Activated CD4-positive, CD25-positive, alpha-beta regulatory T cell treated with anti-CD3 and anti-CD28 coated beads, Interleukin-2, amount 50 U/mL, for 72 hours (primary cell): ENCODE results near the gene ACP6.

Source experiments
- DNase-seq: peaks from one replicate; pipeline ENCODE4 v3.0.0; 2021

ACP6 gene

DNA sequence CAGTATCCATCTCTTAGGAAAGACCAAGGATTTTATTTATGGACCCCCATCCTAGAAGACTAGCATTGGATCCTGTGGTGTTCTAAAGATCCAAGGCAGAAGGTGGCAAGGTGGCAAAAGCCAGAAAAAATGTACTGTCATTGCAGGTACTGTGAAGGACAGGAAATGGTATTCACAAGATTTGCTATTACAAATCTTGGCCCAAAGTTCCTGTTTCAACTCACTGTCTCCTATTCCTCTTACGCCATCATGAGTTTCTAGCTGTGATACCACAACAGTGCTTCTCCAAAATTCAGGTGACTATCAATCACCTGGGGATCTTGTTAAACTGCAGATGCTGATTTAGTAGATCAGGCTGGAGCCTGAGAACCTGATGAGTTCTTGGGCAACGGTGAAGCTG lies 21.4 kb downstream of the ACP6 start:
- no peak for DNase-seq

DNA sequence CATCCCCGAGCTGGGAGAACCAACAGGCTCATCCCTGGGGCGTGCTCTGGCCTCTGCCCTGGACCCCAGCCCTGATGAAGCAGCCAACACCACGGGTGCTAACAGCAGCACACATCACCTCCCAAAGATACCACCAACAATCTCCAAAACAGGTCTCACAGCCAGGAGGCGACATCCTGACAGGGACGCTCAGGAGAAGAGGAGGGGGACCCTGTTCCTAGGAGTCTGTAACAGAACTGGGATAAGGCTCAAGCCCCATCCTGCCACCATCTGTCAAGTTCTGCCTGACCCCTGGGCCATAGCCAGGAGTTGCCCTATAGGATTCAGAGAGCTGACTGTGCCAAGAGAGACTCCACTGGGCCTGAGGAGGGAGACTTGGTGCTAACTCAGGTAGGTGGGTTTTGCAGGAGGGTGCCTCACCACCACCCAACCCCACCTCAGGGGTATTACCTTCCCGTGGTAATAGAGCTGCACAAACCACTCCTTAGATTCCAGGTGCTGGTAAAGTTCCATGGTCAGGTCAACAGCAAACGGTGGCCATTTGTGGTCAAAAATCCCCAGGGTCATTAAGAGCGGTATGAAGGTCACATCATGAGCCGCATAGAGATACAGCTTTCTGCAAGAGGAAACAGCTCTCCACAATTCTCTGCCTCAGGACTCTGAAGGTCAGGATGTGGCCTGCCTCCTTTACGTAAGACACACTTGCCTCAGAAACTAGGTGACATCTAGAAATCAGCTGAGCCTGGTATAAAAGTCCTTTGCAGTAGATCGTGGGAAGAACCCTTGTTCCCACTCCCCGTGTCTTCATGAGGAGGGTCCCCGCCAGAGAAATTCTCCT lies 22.3 kb downstream of the ACP6 start:
- no peak for DNase-seq

DNA sequence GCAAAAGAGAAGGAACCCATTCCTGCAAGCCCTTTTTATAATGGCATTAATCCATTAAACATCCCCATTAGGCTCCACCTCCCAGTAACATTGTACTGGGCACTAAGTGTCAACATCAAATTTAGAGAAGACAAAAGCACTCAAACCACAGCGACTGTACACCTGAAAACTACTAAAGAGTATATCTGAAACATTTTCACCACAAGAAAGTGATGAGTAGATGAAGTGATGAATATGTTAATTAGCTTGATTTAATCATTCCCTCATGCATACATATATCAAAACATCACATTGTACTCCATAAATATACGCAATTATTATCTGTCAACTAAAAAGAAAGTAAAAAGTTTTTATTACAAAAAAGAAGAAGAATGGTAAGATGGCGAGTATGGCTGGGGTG lies 26.4 kb downstream of the ACP6 start:
- no peak for DNase-seq

DNA sequence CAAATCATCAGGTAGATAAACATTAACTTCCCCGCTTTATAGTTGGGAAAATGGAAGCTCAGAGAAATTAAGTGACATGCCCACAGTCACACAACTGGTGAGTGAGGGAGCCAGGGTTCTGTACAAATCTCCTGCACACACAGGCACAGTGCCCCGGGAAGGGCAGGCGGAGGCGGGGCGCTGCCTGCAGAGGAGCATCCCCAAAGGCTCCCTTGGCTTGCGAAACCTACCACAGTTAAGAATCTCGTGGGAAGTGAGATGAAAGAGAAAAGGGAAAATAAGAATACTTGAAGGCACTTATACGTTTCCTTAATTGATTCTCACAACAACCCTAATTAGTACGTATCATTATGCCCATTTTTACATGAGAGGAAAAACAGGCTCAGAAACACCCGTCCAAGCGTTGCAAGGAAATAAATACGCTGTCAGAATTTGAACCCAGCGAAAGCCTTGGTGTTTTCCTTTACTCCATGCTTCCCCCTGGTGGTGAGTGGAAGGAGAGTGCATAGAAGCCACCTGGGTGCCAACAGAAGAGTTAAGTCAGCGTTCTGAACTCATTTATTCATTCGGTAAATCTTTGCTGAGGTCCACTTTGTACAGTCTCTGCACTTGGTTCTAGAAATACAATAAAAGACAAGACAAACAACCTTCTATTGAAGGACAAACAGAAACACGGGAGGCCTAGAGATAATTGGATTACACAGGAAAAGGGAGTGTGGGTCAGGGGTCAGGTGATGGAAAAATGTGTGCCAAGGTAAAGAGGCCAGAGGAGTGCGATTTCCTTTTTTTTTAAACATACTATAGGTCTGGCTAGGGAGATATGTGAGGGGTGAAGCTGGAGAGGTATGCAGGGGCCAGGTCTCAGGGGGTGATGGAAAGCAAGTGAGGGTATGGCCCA lies 28.4 kb downstream of the ACP6 start:
- no peak for DNase-seq

DNA sequence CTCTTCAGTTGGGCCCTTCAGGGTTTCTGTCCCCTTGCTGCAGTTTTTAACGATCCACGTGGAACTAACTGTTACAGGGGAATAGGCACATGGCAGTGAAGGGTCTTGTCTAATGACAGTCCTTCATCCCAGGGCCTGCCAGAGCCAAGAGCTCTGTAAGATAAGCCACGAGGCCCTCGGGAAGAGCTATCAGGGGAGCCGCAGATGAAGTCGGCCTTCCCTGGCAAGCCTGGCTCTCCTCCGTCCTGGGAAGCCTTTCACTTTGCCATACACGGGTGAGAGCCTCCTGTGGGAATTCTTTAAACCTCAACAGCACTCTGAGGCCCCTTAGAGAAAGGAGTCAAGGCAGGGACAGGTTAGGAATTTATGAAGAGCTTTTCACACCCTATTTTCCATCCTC lies 29.0 kb downstream of the ACP6 start:
- no peak for DNase-seq

DNA sequence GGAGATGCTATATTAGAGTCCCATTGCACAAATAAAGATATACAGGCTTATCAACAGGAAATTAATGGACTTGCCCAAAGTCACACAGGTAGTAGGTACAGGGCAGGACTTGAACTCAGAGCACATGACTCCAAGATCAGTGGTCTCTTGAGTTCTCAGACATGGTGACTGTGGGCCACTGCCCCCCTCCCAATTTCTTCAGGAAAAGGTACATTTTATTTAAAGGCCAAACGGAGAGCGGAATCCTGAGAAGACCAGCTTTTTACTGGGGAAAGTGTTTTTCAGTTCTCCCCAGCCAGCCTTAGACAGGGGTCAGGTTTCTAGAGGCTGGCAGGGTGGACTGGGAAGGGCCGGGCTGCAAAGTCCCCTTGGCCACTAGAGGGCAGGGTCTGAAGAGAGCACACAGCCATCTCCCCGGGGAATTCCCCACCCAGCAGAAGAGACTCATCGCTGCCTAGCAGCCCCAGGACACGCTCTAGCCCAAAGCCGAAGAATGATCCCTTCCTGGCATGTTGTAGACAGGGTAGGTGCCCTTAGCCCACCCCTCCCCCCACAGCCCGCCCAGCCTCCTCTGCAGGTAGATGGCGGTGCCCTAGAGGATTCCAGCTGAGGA lies 29.7 kb downstream of the ACP6 start:
- peak; percentile 79 for DNase-seq

DNA sequence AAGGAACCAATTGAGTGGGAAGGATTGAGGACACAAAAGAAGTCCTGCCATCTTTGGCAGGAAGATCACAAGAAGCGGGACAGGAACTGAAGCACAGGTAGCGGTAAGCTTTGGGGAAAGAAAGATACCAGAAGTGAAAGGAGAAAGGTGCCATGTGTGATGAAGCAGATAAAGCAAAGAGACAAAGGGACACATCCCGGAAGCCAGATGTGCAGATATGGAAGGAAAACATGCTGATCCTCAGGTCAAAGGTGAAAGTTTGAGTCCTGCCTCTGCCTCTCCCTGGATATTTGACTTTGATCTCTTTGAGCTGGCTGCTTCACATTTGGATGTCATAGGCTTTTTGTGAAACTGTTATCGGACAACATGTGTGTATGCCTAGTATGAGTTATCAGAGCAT lies 34.0 kb downstream of the ACP6 start:
- no peak for DNase-seq

DNA sequence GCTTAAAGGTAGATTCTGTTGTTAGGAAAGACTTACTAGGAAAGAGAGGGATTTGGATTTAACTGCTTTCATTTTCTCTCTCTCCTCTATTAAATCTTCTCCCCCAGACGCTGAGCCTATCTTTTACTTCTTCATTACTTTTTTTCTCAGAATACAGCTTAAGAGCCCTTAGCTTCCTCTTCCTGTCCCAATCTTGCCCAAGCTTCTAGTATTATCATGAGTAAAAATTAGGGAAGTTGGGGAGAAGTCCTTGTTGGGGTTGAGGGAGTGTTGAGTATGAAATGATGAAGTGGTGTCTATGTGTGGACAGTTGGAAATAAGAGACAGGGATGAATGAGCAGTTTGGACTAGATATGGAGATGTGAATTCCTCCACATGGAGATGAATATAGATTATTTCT lies 35.0 kb downstream of the ACP6 start:
- DNase-seq = no peak

DNA sequence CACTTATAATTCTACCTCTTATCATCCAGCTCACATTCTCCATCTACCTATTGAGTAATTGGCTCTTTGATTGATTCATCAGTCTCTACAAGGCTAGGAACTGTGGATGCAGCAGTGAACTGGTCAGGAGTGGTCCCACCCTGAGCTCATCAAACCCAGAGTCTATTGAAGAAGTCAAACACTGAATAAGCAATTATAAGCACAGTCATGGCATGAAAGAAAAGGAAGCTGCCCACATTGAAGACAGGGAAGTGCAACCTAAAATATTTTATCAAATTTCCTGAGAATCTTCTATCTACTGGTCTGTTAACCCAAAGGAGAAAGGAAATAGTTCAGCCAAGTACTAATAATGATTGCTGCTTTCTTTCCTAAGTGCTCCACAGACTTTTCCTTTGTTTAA lies 35.7 kb downstream of the ACP6 start:
- DNase-seq = no peak

DNA sequence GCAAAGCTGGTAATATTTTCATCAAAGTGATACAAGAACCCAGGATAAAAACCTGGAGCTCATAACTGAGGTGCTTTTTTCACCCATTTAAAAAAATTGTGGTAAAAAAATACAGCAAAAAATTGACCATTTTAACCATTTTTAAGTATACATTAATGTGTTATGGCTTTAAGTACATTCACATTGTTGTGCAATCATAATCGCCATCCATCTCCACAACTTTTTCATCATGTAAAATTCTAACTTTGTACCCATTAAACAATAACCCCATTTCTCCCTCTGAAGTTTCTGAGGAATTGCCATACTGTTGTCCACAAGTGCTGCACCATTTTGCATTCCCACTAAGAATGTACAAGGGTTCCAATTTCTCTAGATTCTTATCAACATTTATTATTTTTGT lies 36.6 kb downstream of the ACP6 start:
- no peak for DNase-seq

DNA sequence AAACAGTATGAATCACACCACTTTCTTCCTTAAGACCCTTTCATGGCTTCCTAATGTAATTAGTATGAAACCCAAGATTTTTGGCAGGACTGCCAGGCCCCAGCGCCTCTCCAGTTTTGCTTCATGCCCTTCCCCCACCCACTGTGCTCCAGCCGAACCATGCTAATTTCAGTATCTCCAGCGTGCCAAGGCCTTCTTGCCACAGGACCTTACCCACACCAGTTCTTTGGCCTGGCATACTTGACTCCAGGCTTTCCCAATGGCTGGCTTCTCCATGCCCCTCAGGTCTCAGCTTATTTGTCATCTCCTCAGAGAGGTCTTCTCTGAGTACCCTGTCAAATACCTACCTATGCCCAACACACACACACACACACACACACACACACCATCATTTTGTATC lies 38.5 kb downstream of the ACP6 start:
- no peak for DNase-seq

DNA sequence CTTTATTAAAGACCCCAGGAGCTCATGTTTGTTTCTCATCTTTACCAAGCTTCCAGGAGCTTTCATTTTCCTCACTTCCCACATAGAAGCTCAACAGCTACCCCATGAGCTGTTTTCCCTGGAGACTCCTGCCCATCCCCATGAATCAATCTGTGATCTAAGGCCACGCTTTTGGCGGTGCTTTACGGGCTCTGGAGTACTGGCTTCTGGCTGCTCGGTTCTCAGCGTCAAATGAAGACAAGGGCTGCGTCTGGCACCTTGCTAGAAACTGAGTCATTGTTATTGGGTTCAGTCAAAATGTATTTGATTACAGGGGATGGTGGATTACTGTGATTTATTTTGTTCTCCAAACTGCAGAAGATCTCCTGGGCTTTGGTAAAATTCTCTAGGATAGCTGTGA lies 39.9 kb downstream of the ACP6 start:
- no peak for DNase-seq

DNA sequence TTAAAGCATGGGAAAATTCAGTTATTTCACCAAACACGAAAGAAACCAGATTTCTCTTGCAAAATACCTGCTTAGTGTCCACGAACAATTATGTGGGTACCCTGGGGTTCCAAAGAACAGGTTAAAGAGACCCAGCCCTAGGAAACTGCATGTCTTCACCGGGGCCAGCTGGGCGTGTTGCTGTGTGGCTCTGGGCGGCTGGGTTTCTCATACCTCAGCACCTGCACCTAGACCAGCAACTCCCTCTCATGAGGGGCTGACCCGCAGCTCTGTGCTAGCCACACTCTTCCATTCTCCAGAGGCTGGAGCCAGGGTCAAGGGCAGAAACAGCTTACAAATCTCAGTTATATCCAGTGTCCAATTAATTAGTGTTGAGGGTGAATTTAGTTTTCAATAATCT lies 40.3 kb downstream of the ACP6 start:
- no peak for DNase-seq

DNA sequence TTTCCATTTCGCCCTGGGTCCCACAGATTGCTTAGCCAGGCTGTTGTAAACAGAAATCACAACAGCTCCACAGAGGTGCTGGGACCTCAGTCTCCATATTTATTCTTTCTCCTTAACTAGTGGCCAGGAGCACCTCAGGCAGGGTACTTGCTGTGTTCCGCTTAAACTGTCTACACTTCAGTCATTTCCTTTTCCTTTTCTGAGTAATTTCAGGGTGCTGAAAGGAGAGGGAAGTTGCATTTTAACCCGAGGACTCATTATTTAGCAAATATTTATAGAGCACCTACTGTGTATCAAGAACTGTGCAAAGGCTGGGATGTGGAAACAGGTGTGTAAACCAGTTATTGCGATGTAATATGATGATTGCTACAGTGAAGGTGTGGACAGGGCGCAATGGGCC lies 41.9 kb downstream of the ACP6 start:
- DNase-seq = no peak

DNA sequence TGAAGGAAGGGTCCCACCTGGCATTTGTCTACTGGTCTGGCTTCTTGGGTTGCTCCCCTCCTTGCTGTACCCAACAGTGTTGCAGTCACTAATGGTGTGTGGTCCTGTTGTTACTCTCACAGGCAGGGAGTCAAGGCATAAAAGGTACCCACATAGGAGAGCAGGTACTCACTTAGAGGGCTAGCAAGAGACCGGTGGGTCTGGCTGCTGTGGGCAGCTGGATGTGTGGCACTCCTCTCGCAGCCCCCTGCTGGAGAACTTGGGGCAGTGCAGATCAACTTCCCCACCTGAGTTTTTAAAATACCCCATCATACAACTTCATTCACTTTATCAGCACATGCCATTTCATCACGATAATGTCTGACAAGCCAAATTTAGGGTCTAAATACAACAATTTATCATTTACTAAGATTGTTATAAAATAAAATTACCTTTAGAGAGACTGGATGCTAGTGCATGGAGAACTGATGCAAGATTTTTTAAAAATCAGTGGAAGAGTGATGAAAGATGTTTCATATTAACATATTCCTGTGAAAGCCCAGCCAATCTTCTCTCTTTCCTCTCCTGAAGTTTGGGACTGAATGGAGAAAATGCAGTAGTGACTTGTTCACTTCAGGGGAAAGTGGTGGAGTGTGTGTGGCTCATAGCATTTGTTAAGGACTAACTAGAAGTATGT lies 42.8 kb downstream of the ACP6 start:
- DNase-seq = peak; percentile 46

DNA sequence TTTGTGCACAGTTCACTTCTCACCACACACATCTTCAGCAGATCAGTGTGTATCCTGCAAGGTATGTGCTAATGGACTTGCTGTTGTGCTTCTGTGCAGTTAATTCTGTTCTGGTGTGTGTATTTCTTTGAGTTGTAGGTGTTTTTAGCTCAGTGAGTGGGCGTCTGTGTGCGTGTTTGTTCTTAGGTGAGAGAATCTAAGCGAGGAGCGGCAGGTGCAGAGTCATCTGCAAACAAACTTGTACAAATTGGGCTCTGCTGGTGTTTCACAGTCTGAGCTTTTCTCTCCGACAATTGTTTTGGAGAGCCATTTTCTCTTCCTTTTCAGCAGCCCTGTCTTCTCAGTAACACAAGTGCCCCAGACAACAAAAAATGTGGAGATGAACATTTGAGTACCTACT lies 43.6 kb downstream of the ACP6 start:
- DNase-seq = no peak

DNA sequence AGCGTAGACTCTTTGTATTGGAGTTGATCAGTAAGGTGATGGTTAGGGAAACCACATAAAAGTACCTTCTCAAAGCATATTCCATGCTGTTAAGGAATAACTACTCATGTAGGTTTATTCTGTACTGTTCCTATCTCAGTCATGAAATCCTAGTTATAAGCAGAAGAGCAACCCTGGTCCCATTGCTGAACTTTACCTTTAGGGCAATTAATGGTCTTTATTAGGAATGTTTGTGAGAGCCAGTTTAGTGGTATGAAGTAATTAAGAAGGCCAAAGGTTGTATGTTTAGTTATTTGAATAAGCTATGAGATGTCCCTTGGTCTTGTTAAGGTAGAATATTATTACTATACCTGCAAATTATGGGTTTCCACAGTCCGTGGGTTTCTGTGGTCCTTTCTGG lies 44.0 kb downstream of the ACP6 start:
- no peak for DNase-seq

DNA sequence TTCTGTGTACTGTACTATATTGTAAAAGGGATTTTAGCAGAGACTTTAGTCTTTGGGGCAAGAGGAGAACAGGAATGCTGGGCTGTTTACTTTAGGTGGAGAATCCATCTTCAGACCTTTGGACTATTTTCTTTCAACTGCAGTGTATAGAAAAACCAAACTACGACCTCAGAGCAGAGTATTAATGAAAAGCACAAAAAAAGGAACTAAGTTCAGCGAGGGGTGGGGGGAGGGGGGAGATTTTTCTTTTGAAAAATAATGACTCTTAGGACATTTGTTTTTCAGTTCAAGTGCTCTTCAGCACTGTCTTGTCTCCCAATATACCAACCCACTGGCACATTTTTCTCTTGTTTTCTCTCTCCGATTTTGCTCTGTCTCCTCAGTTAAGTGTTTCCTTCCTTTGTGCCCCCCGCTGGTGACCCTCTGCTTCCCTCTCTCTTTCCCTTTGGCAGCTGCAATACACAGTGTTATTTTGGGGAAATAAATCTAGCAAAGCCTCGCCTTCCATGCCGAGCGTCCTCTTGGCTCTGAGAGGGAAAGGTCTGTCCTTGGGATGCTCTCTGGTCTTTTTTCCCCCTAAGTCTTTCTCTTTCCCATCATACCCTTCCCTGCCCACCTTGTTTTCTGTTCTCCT lies 44.8 kb downstream of the ACP6 start:
- no peak for DNase-seq

DNA sequence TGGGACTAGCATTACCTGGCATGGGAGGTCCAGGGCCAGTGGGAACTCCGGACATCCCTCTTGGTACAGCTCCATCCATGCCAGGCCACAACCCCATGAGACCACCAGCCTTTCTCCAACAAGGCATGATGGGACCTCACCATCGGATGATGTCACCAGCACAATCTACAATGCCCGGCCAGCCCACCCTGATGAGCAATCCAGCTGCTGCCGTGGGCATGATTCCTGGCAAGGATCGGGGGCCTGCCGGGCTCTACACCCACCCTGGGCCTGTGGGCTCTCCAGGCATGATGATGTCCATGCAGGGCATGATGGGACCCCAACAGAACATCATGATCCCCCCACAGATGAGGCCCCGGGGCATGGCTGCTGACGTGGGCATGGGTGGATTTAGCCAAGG lies 45.8 kb downstream of the ACP6 start:
- no peak for DNase-seq

DNA sequence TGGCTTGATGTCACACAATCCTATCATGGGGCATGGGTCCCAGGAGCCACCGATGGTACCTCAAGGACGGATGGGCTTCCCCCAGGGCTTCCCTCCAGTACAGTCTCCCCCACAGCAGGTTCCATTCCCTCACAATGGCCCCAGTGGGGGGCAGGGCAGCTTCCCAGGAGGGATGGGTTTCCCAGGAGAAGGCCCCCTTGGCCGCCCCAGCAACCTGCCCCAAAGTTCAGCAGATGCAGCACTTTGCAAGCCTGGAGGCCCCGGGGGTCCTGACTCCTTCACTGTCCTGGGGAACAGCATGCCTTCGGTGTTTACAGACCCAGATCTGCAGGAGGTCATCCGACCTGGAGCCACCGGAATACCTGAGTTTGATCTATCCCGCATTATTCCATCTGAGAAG lies 46.3 kb downstream of the ACP6 start:
- DNase-seq = no peak

DNA sequence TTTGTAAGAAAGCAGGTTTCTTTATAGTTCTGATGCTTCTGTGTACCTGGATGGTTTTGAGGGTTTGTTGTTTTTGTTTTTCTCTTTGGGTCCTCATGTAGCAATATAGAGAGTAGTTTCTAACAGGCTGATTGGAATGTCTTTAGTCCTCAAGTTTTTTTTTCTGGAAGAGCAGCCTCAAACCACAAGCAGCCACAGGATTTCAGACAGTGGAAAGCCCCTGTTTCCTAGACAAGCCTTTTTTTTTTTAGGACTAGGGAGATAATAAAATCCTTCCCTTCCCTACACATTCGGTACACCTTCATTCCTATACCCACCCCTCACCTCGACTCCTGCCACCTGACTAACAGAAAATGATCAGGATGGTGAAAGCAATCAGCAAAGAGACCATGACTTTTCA lies 47.6 kb downstream of the ACP6 start:
- no peak for DNase-seq

DNA sequence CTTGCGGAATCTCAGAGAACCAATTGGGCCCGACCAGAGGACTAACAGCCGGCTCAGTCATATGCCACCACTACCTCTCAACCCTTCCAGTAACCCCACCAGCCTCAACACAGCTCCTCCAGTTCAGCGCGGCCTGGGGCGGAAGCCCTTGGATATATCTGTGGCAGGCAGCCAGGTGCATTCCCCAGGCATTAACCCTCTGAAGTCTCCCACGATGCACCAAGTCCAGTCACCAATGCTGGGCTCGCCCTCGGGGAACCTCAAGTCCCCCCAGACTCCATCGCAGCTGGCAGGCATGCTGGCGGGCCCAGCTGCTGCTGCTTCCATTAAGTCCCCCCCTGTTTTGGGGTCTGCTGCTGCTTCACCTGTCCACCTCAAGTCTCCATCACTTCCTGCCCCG lies 49.8 kb downstream of the ACP6 start:
- no peak for DNase-seq

DNA sequence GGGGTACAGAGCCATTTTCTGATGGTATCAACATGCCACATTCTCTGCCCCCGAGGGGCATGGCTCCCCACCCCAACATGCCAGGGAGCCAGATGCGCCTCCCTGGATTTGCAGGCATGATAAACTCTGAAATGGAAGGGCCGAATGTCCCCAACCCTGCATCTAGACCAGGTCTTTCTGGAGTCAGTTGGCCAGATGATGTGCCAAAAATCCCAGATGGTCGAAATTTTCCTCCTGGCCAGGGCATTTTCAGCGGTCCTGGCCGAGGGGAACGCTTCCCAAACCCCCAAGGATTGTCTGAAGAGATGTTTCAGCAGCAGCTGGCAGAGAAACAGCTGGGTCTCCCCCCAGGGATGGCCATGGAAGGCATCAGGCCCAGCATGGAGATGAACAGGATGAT lies 50.6 kb downstream of the ACP6 start:
- DNase-seq = no peak
